ENCODE measurements around the gene SPEG. TPM values are rescaled to one million over a fixed set of nuclear protein-coding genes. Genes with fewer than 3 reads are reported as not detected.
A peak's percentile ranks its signal among the peaks of the same experiment; 100 is the strongest.

SPEG gene
- 24.0 TPM for polyA plus RNA-seq (2013, experiment 1 of 2)
- polyA plus RNA-seq (2013, experiment 2 of 2), result 23.9 TPM

- Histone ChIP-seq H3K23ac (ENCODE audit: low read depth, low read length, poor library complexity) (peak within 1 kb of the TSS; percentile 56), H3K14ac (ENCODE audit: low read length) (peak within 1 kb of the TSS; percentile 59), H4K91ac (ENCODE audit: low read depth, low read length, poor library complexity) (peak within 1 kb of the TSS; percentile 41), H2BK5ac (ENCODE audit: low read length) (no peak within 1 kb of the TSS), H3K27me3 (ENCODE audit: control insufficient read depth in 3 of 3, insufficient read depth in 3 of 3, low read depth in 1 of 3, low read length in 3 of 3) (peaks cover 0 to 81% (median 27%) of the 10 kb centered on the region in 3 experiments), H3K27ac (replicated peaks; ENCODE audit: low read length) (no peak within 1 kb of the TSS), H3K4me1 (ENCODE audit: control insufficient read depth in 2 of 2, insufficient read depth in 1 of 2, low read depth in 1 of 2, low read length in 2 of 2) (peaks cover 7 to 8% of the 10 kb centered on the region in 2 donors), H3K9ac (ENCODE audit: low read depth, low read length, poor library complexity) (peak within 1 kb of the TSS; percentile 55), H2AK5ac (ENCODE audit: low read depth, low read length) (peak within 1 kb of the TSS; percentile 85), H3K36me3 (replicated peaks in 1 of 2; ENCODE audit: control insufficient read depth in 2 of 2, insufficient read depth in 2 of 2, low read length in 2 of 2) (no peaks in the 10 kb centered on the region), H3K18ac (ENCODE audit: low read length) (peak within 1 kb of the TSS; percentile 44), H2BK15ac (ENCODE audit: low read length) (peak within 1 kb of the TSS; percentile 95), H2AFZ (ENCODE audit: low read length) (peak within 1 kb of the TSS; percentile 79), H3K4me3 (ENCODE audit: low read length in 2 of 2) (peak within 1 kb of the TSS in 1 of 2 donors; percentile 48), H3K9me3 (replicated peaks in 1 of 2; ENCODE audit: control insufficient read depth in 2 of 2, insufficient read depth in 1 of 2, low read depth in 1 of 2, low read length in 2 of 2) (no peaks in the 10 kb centered on the region), H3K4me2 (ENCODE audit: insufficient read depth, low read length, poor library complexity, severe bottlenecking) (peak within 1 kb of the TSS; percentile 47), H2BK120ac (ENCODE audit: low read depth, low read length) (peak within 1 kb of the TSS; percentile 68), H3K79me1 (ENCODE audit: low read depth, low read length) (no peaks in the 10 kb centered on the region), H3K4ac (ENCODE audit: low read length) (no peak within 1 kb of the TSS), H2BK12ac (ENCODE audit: low read length) (peak within 1 kb of the TSS; percentile 12), H4K8ac (ENCODE audit: low read depth, low read length) (peak within 1 kb of the TSS; percentile 89)
- WGBS, 2 donors (ENCODE audit: extremely low coverage in 2 of 2, insufficient read length in 2 of 2, insufficient replicate concordance in 1 of 2), result no CpG with 5 or more reads among the region's 77 CpGs
- DNase-seq (ENCODE audit: low spot score), result no peak
Observed at GRCh38 chr2:219434718-219435525, at the start of gene SPEG. Gene SPEG, plus strand, starts transcription at chr2:219434843. Its CDS starts 135 bp downstream, at chr2:219434978.

- Histone ChIP-seq H3K9me3 (replicated peaks in 1 of 2; ENCODE audit: control insufficient read depth in 2 of 2, insufficient read depth in 1 of 2, low read depth in 1 of 2, low read length in 2 of 2) (no peaks in the 10 kb centered on the region), H3K14ac (ENCODE audit: low read length) (no peak overlapping the region), H3K4me2 (ENCODE audit: insufficient read depth, low read length, poor library complexity, severe bottlenecking) (no peak overlapping the region), H3K27ac (replicated peaks; ENCODE audit: low read length) (no peak overlapping the region), H2BK120ac (ENCODE audit: low read depth, low read length) (no peak overlapping the region), H4K91ac (ENCODE audit: low read depth, low read length, poor library complexity) (no peak overlapping the region), H2BK15ac (ENCODE audit: low read length) (no peak overlapping the region), H2AK5ac (ENCODE audit: low read depth, low read length) (no peak overlapping the region), H3K4ac (ENCODE audit: low read length) (no peak overlapping the region), H3K4me3 (ENCODE audit: low read length in 2 of 2) (no peak overlapping the region), H3K27me3 (ENCODE audit: control insufficient read depth in 3 of 3, insufficient read depth in 3 of 3, low read depth in 1 of 3, low read length in 3 of 3) (no peaks in the 10 kb centered on the region), H2BK5ac (ENCODE audit: low read length) (no peak overlapping the region), H3K36me3 (replicated peaks in 1 of 2; ENCODE audit: control insufficient read depth in 2 of 2, insufficient read depth in 2 of 2, low read length in 2 of 2) (peaks cover 15 to 60% of the 10 kb centered on the region in 2 donors), H4K8ac (ENCODE audit: low read depth, low read length) (no peak overlapping the region), H3K23ac (ENCODE audit: low read depth, low read length, poor library complexity) (no peak overlapping the region), H2AFZ (ENCODE audit: low read length) (no peak overlapping the region), H3K9ac (ENCODE audit: low read depth, low read length, poor library complexity) (no peak overlapping the region), H2BK12ac (ENCODE audit: low read length) (no peak overlapping the region), H3K4me1 (ENCODE audit: control insufficient read depth in 2 of 2, insufficient read depth in 1 of 2, low read depth in 1 of 2, low read length in 2 of 2) (peaks cover 5 to 8% of the 10 kb centered on the region in 2 donors), H3K18ac (ENCODE audit: low read length) (no peak overlapping the region), H3K79me1 (ENCODE audit: low read depth, low read length) (no peaks in the 10 kb centered on the region)
- DNase-seq (ENCODE audit: low spot score), result no peak
- no CpG with 5 or more reads among the region's 2 CpGs for WGBS, 2 donors (ENCODE audit: extremely low coverage in 2 of 2, insufficient read length in 2 of 2, insufficient replicate concordance in 1 of 2)
Observed at GRCh38 chr2:219384859-219385258, 49.8 kb upstream of the SPEG start.

GRCh38 chr2:219385958-219386520 is 48.6 kb upstream of the SPEG start:
- H2BK15ac ChIP-seq (ENCODE audit: low read length), result no peak overlapping the region
- H3K4me3 ChIP-seq (ENCODE audit: low read length in 2 of 2), result peak overlapping the region in 1 of 2 donors; percentile 91
- no peak overlapping the region for H4K91ac ChIP-seq (ENCODE audit: low read depth, low read length, poor library complexity)
- H3K79me1 ChIP-seq (ENCODE audit: low read depth, low read length), result no peaks in the 10 kb centered on the region
- H2BK5ac ChIP-seq (ENCODE audit: low read length), result no peak overlapping the region
- H3K9me3 ChIP-seq (replicated peaks in 1 of 2; ENCODE audit: control insufficient read depth in 2 of 2, insufficient read depth in 1 of 2, low read depth in 1 of 2, low read length in 2 of 2), result no peaks in the 10 kb centered on the region
- no peak overlapping the region for H2AK5ac ChIP-seq (ENCODE audit: low read depth, low read length)
- H3K14ac ChIP-seq (ENCODE audit: low read length), result no peak overlapping the region
- H3K27ac ChIP-seq (replicated peaks; ENCODE audit: low read length), result no peak overlapping the region
- no peak overlapping the region for H2BK12ac ChIP-seq (ENCODE audit: low read length)
- H2AFZ ChIP-seq (ENCODE audit: low read length), result no peak overlapping the region
- H3K4me1 ChIP-seq (ENCODE audit: control insufficient read depth in 2 of 2, insufficient read depth in 1 of 2, low read depth in 1 of 2, low read length in 2 of 2), result peaks cover 5 to 8% of the 10 kb centered on the region in 2 donors
- H3K23ac ChIP-seq (ENCODE audit: low read depth, low read length, poor library complexity), result no peak overlapping the region
- H2BK120ac ChIP-seq (ENCODE audit: low read depth, low read length), result no peak overlapping the region
- no peaks in the 10 kb centered on the region for H3K27me3 ChIP-seq (ENCODE audit: control insufficient read depth in 3 of 3, insufficient read depth in 3 of 3, low read depth in 1 of 3, low read length in 3 of 3)
- no peak overlapping the region for H3K18ac ChIP-seq (ENCODE audit: low read length)
- H3K4ac ChIP-seq (ENCODE audit: low read length), result no peak overlapping the region
- H3K9ac ChIP-seq (ENCODE audit: low read depth, low read length, poor library complexity), result peak overlapping the region; percentile 7
- no peak for DNase-seq (ENCODE audit: low spot score)
- H4K8ac ChIP-seq (ENCODE audit: low read depth, low read length), result no peak overlapping the region
- WGBS, 2 donors (ENCODE audit: extremely low coverage in 2 of 2, insufficient read length in 2 of 2, insufficient replicate concordance in 1 of 2), result no CpG with 5 or more reads among the region's 19 CpGs
- peaks cover 15 to 51% of the 10 kb centered on the region in 2 donors for H3K36me3 ChIP-seq (replicated peaks in 1 of 2; ENCODE audit: control insufficient read depth in 2 of 2, insufficient read depth in 2 of 2, low read length in 2 of 2)
- no peak overlapping the region for H3K4me2 ChIP-seq (ENCODE audit: insufficient read depth, low read length, poor library complexity, severe bottlenecking)
